Transverse colon (tissue), 4 donors: ENCODE measurements around the gene BANP. TPM values are rescaled to one million over a fixed set of nuclear protein-coding genes. Genes with fewer than 3 reads are reported as not detected.

Source experiments
- DNase-seq: peaks from one replicate; pipeline ENCODE4 v3.0.0-alpha.2; 2019
- H3K27ac ChIP-seq, 4 donors: fragments of 200-600 bp; sonication (generic); 2 replicates each; pipeline ENCODE4 v1.5.1; 2016 to 2018; ENCODE audit warnings: inconsistent platforms in 4 of 4
- H3K27me3 ChIP-seq: fragments of 200-600 bp; sonication (generic); 2 replicates; pipeline ENCODE4 v1.5.1; 2017; ENCODE audit warnings: inconsistent platforms
- H3K36me3 ChIP-seq, 4 donors: fragments of 200-600 bp; sonication (generic); 2 replicates each; pipeline ENCODE4 v1.5.1; 2017 to 2019; ENCODE audit warnings: inconsistent platforms in 4 of 4
- H3K4me1 ChIP-seq, 4 donors: fragments of 200-600 bp; sonication (generic); 2 replicates each; pipeline ENCODE4 v1.5.1; 2017 to 2020; ENCODE audit warnings: inconsistent platforms in 4 of 4
- H3K4me3 ChIP-seq, 4 donors: fragments of 200-600 bp; sonication (generic); 1 replicate in 1 of 4; 2 replicates in 3 of 4; pipeline versions ENCODE4 v1.5.1 to v1.6.1; 2017 to 2019; ENCODE audit warnings: inconsistent platforms in 4 of 4
- H3K9me3 ChIP-seq, 2 donors: fragments of 200-600 bp; sonication (generic); 2 replicates each; pipeline ENCODE4 v1.5.1; 2017 to 2019; ENCODE audit warnings: inconsistent platforms in 2 of 2
- CTCF ChIP-seq, 5 experiments: fragments of 200-600 bp in 3 of 5; fragments of 450-650 bp in 2 of 5; sonication (generic) in 3 of 5; IDR thresholded peaks; 1 replicate in 2 of 5; 2 replicates in 3 of 5; pipeline ENCODE4 v1.5.1; 2016 to 2017; ENCODE audit warnings: antibody characterized with exemption in 5 of 5, inconsistent platforms in 3 of 5, mild to moderate bottlenecking in 2 of 5, moderate library complexity in 1 of 5
- EP300 ChIP-seq: sonication (generic); formaldehyde crosslinking; IDR thresholded peaks from one replicate; pipeline ENCODE4 v1.6.1; 2017; ENCODE audit warnings: antibody characterized with exemption, low read depth
- POLR2A ChIP-seq: fragments of 450-650 bp; IDR thresholded peaks from one replicate; pipeline ENCODE4 v1.6.1; 2016; ENCODE audit warnings: antibody characterized with exemption, mild to moderate bottlenecking, moderate library complexity
- POLR2AphosphoS5 ChIP-seq, 3 donors: sonication (generic); formaldehyde crosslinking; IDR thresholded peaks; one replicate each; pipeline ENCODE4 v1.6.1; 2016; ENCODE audit warnings: antibody characterized with exemption in 3 of 3
- WGBS, 2 donors: methylation state at CpG; one replicate each; pipeline ENCODE4 v1.1.5; 2018; ENCODE audit warnings: low coverage in 1 of 2; 5-methylcytosine and 5-hydroxymethylcytosine counted together
- in situ Hi-C, 4 donors: fragments of 200-750 bp; cut with MboI; loops; one replicate each; pipeline versions ENCODE4 v1.15.0 to v1.15.1; 2017; ENCODE audit warnings: low sequenced_read_pairs in 3 of 4, low pct_ligation_motif_present in 1 of 4, low pct_unique_long_range_greater_than_20kb in 1 of 4
- intact Hi-C: fragments of 100-400 bp; cut with DNase I; formaldehyde crosslinking; loops from one replicate; pipeline ENCODE4 v1.15.1; 2023; ENCODE audit warnings: low total_unique reads
- total RNA-seq, 4 donors: library from RNA; depleted of rRNA; stranded (reverse); fragments of >200 nt; gene quantifications; one replicate each; pipeline ENCODE4 v1.1.0, GENCODE V29; 2016

Gene BANP
- total RNA-seq, 4 donors from 2014 or later: 15.3 to 25.1 (median 18.7) TPM

- in situ Hi-C loops (no loop called here), intact Hi-C loops (no loop called here)
- Histone ChIP-seq H3K4me1 (peaks cover 0 to 11% (median 2%) of the 10 kb centered on the region in 4 donors), H3K9me3 (no peaks in the 10 kb centered on the region), H3K36me3 (no peaks in the 10 kb centered on the region), H3K27ac (no peak overlapping the region), H3K27me3 (no peaks in the 10 kb centered on the region), H3K4me3 (no peak overlapping the region)
- WGBS, 2 donors: 95 to 98% methylated on average over 7 to 12 of the region's 12 CpGs
- TF ChIP-seq POLR2A (no peak), CTCF (IDR thresholded peaks at IDR 0.05) (no peak), EP300 (no peak), POLR2AphosphoS5 (IDR thresholded peaks at IDR 0.05) (no peak)
- no peak for DNase-seq
Measured at GRCh38 chr16:88058817-88059216, 107.6 kb downstream of the BANP start.

GRCh38 chr16:88059701-88060386, 108.6 kb downstream of the BANP start:
- no peak for DNase-seq
- Histone ChIP-seq H3K4me3 (no peak overlapping the region), H3K9me3 (no peaks in the 10 kb centered on the region), H3K27ac (no peak overlapping the region), H3K27me3 (no peaks in the 10 kb centered on the region), H3K36me3 (no peaks in the 10 kb centered on the region), H3K4me1 (peaks cover 0 to 11% (median 2%) of the 10 kb centered on the region in 4 donors)
- TF ChIP-seq EP300 (no peak), CTCF (IDR thresholded peaks at IDR 0.05) (no peak), POLR2A (no peak), POLR2AphosphoS5 (IDR thresholded peaks at IDR 0.05) (no peak)
- in situ Hi-C loops: no loop called here
- intact Hi-C loops: no loop called here
- WGBS, 2 donors: 99% methylated on average over 19 of the region's 27 CpGs; no CpG with 5 or more reads in 1 of the 2 donors

- DNase-seq: no peak
- Histone ChIP-seq H3K27ac (no peak overlapping the region), H3K36me3 (no peaks in the 10 kb centered on the region), H3K9me3 (no peaks in the 10 kb centered on the region), H3K27me3 (no peaks in the 10 kb centered on the region), H3K4me1 (peaks cover 0 to 11% (median 2%) of the 10 kb centered on the region in 4 donors), H3K4me3 (no peak overlapping the region)
- intact Hi-C loops (no loop called here), in situ Hi-C loops (no loop called here)
- no peak for TF ChIP-seq POLR2AphosphoS5 (IDR thresholded peaks at IDR 0.05)
- 92 to 95% methylated on average over 4 to 30 of the region's 30 CpGs for WGBS, 2 donors
Measured at GRCh38 chr16:88060524-88061219, 109.4 kb downstream of the BANP start.

- no peak for DNase-seq
- H3K27me3 ChIP-seq: no peaks in the 10 kb centered on the region
- WGBS, 2 donors: 83 to 90% methylated on average over 4 to 14 of the region's 14 CpGs
- H3K9me3 ChIP-seq: no peaks in the 10 kb centered on the region
- H3K36me3 ChIP-seq: no peaks in the 10 kb centered on the region
- intact Hi-C loops: no loop called here
- H3K27ac ChIP-seq: no peak overlapping the region
- no peak for TF ChIP-seq POLR2A
- TF ChIP-seq CTCF (IDR thresholded peaks at IDR 0.05): no peak
- no peak for TF ChIP-seq POLR2AphosphoS5 (IDR thresholded peaks at IDR 0.05)
- no peak for TF ChIP-seq EP300
- peaks cover 0 to 11% (median 2%) of the 10 kb centered on the region in 4 donors for H3K4me1 ChIP-seq
- in situ Hi-C loops: no loop called here
- no peak overlapping the region for H3K4me3 ChIP-seq
Measured at GRCh38 chr16:88061346-88062110, 110.3 kb downstream of the BANP start.
